HG02678 (cell line): Measurements from ENCODE around the gene ZBTB42.

Source experiments
- ATAC-seq: cut with Tn5 transposase; IDR thresholded peaks from one replicate; pipeline ENCODE4 v1.9.1; 2021; ENCODE audit warnings: mild to moderate bottlenecking, moderate library complexity; ENCODE audit not compliant: unreplicated experiment

The ZBTB42 gene

GRCh38 chr14:104800771-104801519 is at the start of gene ZBTB42:
TSS of gene ZBTB42 (plus strand) at chr14:104801101. CDS start at chr14:104801198, 97 bp downstream.
- peak; percentile 41 for ATAC-seq

GRCh38 chr14:104751539-104752422 is 49.1 kb upstream of the ZBTB42 start:
- ATAC-seq = no peak

- no peak for ATAC-seq
Observed at GRCh38 chr14:104752423-104752734, 48.5 kb upstream of the ZBTB42 start.

GRCh38 chr14:104752735-104753527 is 48.0 kb upstream of the ZBTB42 start, which contains the start of gene SIVA1:
TSS of gene SIVA1 (plus strand) at chr14:104753147. CDS start at chr14:104753202, 55 bp downstream.
- peak; percentile 89 for ATAC-seq

GRCh38 chr14:104753528-104754212 is 47.2 kb upstream of the ZBTB42 start:
- ATAC-seq = no peak

GRCh38 chr14:104754213-104754851 is 46.6 kb upstream of the ZBTB42 start:
- no peak for ATAC-seq

GRCh38 chr14:104755621-104756020 is 45.3 kb upstream of the ZBTB42 start:
- ATAC-seq = no peak

GRCh38 chr14:104756477-104757237 is 44.2 kb upstream of the ZBTB42 start:
- no peak for ATAC-seq

- no peak for ATAC-seq
Observed at GRCh38 chr14:104757238-104757585, 43.7 kb upstream of the ZBTB42 start.

GRCh38 chr14:104757681-104758392 is 43.1 kb upstream of the ZBTB42 start:
- no peak for ATAC-seq

- no peak for ATAC-seq
Observed at GRCh38 chr14:104758981-104759969, 41.6 kb upstream of the ZBTB42 start.

- no peak for ATAC-seq
Observed at GRCh38 chr14:104765517-104765916, 35.4 kb upstream of the ZBTB42 start.

GRCh38 chr14:104766256-104766862 is 34.5 kb upstream of the ZBTB42 start:
- no peak for ATAC-seq

GRCh38 chr14:104766863-104767633 is 33.9 kb upstream of the ZBTB42 start:
- ATAC-seq = no peak

- no peak for ATAC-seq
Observed at GRCh38 chr14:104767634-104767918, 33.3 kb upstream of the ZBTB42 start.

- ATAC-seq = peak; percentile 73
Observed at GRCh38 chr14:104768437-104769323, 32.2 kb upstream of the ZBTB42 start.
